HG02840 (cell line): ENCODE results near the gene CDON.
"Not testable (repeated sequence)": the region's sequence is repeated elsewhere in the genome, so short reads cannot be mapped to it uniquely, and the experiment has no call there.

Source experiments
- ATAC-seq: cut with Tn5 transposase; IDR thresholded peaks from one replicate; pipeline ENCODE4 v1.9.1; 2021; ENCODE audit warnings: mild to moderate bottlenecking, moderate library complexity, moderate number of reproducible peaks; ENCODE audit not compliant: unreplicated experiment, low FRiP score

Gene CDON

DNA sequence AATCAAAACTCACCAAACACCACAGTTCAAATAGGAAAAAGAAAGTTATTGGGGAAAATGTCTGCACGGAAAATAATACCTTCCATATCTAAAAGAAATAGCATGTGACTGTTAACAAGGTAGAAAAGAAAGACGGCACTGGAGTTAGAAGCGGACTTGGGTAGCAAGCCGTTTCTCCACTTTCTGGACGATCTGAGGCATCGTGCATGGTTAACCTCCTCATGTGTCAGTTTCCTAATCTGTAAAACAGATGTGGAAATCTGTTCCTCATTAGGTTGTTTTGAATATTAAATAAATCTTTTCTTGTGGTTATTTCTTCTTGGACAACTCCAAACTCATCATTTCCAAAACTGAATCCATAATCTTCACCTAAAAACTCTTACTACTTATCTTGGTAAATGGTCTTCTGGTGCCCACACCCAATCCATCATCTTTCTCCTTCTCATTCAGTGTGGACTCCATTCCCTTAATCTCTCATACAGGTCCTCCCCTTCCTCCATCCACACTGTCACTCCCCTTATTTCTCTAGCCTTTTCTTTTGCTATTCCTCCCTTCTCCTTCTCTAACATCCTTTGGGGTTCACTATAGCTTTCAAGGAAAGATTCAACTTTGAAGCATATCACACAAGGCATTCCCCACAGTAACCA, 63.3 kb downstream of the CDON start:
- ATAC-seq = no peak

DNA sequence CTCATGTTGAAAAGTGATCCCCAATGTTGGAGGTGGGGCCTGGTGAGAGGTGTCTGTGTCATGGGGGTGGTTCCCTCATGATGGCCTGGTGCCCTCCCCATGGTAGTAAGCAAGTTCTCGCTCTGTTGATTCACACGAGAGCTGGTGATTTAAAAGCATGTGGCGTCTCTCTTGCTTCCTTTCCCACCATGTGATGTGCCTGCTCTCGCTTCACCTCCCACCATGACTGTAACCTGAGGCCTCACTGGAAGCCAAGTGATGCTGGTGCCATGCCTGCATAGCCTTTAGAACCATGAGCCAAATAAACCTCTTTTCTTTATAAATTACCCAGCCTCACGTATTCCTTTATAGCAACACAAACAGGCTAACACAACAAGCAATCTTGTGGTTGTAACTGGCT, 64.4 kb downstream of the CDON start:
- ATAC-seq = no peak

DNA sequence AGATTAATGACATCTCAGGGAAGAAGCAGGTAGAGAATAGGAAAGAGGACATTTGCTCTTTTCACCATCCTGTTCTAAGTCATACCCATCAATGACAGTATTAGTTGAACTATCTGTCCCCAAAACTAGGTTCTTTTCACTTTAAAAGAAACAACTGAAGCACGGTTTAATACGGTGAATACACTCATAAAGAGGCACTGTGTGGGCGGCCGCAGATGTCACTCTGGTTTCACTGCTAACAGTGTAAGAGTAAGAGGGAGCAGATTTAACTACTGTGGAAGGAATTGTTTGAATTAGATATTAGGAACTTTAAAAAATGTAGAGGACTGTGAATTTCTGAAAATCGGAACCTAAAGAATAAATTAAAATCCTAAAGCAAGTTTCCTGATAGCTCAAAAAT, 67.4 kb downstream of the CDON start:
- no peak for ATAC-seq

DNA sequence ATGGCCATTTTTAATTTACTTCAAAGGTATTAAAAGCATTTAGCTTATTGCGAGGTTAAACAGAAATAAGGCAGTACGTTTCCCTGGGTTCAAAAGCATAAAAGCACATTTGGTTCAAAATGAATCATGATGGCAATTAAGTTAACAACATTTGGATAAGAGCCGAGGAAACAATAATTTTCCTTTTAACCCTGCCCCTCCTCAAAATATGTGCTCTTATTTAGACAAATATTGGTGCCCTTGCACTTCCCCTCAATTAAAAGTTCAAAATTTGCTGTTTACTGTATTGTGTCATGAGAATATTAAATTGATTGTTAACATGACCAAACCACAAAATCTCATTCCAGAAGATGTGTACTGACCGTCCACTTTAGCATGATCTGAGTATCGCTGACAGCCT, 68.2 kb downstream of the CDON start:
- no peak for ATAC-seq

DNA sequence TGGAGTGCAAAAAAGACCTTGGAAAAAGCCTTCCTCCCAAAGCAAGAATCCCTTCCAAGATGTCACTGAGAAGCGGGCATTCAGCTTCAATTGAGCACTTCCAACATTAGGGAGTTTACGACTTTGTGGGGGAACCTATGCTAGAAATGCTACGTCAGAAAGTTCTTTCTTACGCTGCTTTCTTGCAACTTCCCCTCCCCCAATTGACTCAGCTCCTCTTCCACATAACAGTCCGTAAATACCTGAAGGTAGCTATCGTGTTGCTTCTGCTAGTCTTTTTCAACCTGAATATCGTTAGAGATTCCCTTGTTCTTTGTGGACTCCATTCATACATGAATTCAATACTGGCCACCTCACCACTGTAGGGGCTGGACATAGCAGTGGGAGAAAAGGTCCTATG, 69.8 kb downstream of the CDON start:
- ATAC-seq = no peak

DNA sequence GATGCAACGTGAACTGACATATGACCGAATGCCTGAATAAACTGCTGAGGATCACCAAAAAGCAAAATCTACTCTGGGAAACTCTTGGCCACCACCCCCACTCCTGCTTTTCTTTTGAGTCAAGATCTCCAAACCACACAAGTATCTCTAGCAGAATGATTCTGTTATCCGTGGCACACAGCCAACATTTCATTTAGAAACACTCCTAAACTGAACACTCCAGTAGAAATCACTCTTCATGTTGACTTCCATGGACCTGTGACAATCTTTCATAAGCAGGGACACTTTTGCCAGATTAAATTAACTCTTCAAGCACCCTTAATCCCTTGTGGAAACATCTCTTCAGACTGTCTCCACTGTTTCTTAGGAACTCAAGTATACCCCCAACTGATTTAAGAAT, 72.4 kb downstream of the CDON start:
- no peak for ATAC-seq

DNA sequence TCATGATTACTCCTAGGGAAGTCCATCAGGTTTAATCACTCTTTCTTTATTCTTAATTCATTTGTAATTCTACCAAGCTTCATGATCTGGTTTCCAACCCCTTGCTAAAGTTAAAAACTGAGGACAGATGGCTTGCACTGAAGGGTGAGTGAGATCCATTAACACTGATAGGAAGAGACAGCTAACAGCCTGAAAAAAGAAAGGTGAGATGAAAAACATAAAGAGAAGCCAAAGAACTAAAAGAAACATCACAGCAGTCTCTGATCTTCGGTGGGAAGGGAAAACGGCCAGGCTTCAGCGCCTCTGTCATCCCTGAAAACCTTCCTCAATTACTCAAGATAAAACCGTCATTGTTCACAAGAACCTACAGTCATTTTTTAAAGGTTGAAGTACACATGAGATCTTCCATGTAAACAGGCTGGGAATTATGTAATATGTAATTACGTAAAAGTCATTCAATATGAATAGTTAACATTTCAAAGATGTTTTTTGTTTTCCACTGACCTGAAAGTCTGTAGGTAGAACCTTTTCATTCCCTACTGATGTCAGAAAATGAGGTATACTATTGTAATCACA, 75.5 kb downstream of the CDON start:
- ATAC-seq = no peak

DNA sequence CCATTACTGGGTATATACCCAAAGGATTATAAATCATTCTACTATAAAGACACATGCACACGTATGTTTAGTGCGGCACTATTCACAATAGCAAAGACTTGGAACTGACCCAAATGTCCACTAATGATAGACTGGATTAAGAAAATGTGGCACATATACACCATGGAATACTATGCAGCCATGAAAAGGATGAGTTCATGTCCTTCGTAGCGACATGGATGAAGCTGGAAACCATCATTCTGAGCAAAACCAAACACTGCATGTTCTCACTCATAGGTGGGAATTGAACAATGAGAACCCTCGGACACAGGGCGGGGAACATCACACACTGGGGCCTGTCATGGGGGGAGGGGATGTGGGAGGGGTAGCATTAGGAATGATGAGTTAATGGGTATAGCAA, 76.7 kb downstream of the CDON start:
- ATAC-seq = not testable (repeated sequence)

DNA sequence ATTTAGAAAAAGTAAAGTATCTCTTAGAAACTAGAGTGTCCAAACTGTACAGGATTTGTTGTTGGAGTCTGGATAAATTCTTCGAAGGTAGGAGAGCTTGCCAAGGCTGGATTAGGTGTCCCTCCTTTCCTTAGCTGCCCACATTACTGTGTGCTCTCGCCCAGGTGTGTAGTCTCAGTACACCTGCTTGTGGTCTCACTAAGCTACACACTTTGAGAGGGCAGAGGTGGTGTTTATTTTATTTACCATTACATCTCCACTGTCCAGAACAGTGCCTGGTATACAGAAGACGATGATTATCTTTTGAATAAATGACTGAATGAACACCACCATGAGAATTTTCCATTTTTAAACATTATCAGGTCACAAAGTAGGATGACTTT, 80.3 kb downstream of the CDON start:
- ATAC-seq = no peak

DNA sequence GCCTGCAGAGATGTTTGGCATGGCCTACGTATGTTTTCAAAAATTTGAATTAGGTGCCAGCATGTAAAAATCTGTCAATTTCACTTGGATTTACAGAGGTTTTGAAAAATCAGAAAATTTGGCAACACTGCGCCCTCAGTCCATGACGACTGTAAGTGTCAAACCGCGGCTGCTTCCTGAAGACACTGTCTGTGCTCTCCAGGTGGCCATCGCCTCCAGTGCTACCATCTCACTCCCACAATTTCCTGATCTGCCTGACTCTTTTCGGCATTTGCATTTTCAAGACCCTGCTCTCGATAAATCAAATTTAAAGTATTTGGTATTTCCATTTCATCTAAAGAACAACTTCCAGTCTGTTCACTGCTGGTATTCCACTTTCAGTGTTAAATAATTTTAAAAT, 82.2 kb downstream of the CDON start:
- ATAC-seq = no peak

DNA sequence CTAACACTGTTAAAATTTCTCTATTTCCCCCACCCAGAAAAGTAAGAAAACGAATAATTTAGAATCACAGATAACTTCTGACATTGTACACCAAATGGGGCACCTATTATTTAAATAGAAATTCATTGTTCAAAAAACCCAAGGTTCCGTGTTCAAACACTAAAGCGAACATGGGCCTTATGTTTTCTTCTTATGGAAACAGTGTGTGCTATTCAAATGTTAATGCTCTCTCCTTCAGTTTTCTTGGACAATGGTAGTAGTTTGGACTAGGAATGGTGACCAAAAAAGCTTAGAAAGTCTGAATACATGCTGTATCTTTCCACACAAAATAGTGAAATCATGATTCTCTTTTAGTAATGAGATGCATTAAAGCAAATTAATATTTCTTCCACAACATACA, 83.2 kb downstream of the CDON start:
- ATAC-seq = no peak

DNA sequence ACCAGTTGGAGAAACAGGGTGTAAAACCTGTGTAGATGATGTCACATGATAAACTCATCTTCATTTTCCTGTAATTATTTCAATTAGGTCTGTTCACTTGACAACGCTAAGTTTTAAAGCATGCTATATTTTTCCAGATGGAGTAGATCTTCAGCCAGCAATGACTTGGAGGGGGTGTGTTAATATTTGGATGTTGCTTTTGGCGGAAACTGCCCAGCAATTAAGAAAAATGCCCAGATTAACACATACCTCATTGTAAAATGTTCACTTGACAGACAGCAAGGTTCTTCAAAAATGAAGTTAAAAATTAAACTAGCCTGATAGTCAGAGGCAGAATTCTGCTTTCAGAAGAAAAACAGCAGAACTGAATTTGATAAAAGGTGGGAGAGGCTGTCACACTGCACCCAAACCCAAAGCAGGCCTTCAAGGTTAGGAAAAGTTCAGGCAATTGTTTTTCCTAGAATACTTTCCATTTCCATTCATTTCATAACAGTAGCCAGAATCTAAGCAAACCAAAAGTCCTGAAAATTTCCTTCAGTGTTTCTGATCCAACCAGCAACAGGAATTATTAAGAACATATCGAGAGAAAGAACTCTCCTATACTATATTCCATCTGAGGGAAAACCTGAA, 83.8 kb downstream of the CDON start:
- ATAC-seq = no peak

DNA sequence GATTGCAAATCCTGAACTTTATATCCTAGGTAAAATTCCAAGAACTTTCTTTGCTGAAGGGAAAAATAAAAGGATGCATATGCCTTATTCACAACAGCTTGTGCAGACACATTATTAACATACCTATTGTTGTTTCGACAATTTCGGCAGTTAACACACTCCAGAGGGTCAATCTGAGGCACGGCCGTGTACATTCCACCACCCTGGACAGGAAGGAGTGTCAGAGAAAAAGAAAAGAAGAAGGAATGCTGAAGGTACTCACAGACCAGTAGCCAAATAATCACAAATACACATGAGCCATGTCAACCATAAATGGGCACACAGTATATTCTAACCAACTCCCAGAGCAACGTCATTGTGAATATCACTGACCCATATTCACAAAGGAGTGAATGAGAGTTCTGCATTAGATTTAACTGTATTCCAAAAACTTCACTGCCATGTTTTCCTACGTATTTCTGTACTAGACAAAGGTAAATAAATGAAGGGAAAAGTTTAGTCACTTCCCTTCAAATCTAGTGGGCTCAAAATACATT, 84.4 kb downstream of the CDON start:
- no peak for ATAC-seq

DNA sequence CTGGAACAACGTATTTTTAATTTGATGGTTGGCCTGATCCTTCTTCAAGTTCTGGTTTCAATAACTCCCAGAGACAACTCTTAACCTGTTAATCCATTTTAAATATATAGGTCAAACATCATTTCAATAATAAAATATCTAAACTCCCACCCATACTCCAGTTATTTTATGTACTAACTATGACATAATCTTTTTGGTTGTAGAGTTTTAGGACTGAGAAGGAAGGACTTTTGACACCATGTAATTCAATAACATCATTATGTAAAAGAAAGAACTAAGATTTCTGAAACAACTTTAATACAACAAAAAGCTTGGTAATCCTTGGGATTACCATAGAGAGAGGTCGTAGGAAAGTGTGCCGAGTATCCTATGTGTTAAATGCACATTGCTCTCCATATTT, 85.3 kb downstream of the CDON start:
- no peak for ATAC-seq

DNA sequence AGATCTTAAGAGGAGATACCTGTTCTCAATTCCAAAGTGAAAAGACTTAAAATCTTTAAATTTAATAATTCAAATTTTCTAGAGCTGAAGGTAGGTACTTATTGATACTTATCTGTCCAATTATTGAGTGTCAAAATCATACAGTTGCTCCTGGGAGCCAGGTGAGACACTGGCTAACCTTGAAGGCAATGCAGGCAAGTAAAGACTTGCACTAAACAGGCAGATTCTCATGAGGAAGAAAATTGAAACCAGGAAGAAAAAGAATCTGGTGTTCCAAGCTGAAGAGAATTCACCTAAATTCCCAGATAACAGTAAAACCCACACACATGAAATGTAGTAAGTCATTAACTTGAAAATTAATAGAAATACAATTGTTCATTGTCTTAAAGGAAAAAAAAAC, 86.5 kb downstream of the CDON start:
- no peak for ATAC-seq

DNA sequence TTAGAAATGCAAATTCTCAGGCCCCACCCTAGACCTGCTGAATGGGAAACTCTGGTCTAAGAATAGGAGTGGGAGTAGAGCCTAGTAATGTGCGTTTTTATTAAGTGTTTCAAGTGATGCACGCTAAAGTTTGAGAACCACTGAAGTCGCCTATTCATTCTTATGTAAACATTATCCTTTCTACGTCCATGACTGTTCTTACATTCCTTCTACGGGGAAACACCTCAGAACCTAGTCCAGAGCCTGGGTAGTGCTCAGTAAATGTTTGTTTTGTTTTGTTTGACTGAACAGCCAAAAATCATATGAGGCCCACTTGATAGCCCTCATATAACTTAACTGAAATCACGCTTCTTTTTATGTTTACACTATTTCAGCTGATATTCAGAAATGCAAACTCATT, 87.0 kb downstream of the CDON start:
- ATAC-seq = no peak

DNA sequence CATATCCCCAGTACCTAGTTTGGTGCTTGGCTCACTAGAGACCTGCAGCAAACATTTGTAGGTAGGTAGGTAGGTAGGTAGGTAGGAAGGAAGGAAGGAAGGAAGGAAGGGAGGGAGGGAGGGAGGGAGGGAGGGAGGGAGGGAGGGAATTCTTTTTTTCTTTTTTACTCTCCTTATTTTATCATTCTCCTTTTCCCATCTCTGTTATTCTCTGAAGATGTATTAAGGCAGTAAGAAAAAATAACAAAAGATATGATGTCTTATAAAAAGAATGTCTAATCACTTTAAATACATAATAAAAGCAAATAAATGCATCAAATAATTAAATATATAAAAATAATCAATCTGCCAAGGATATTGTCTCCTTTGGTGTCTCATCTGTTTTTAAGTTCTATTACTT, 88.4 kb downstream of the CDON start:
- ATAC-seq = no peak

DNA sequence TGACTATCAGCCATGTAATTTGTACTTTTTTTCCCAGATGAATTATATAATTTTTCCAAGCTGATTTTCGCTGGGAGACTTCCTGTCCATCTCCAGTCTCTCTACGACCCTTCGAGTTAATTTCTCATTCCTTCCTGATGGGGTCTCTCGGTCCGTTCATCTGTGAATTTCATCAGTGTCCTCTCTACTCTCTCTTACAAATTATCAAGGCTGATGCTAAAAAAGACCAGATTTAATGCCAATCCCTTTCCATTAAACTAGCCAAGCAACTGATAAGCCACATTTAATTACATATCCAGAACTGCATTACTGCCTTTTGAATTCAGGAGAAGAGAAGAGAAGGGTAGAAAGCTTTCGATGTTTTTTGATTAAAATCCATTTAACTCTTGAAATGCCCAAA, 91.0 kb downstream of the CDON start:
- ATAC-seq = no peak

DNA sequence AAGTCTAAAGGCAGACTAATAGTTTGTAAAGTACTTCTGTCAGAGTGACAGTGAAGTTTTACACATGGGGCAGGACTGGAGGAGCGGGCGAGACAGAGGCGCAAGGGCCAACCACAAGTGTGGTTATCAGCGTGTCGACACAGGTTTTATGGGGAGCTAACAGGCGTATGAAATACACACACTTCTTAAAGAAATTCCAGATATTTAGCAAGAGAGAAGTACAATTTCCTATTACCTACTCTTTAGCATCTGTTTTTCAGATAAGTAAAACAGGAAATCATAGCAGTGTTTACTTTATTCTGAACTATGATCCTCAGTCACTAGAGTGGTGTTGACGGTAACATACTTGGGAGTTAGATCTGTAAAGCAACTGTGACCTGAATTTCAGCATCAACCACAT, 94.3 kb downstream of the CDON start:
- no peak for ATAC-seq

DNA sequence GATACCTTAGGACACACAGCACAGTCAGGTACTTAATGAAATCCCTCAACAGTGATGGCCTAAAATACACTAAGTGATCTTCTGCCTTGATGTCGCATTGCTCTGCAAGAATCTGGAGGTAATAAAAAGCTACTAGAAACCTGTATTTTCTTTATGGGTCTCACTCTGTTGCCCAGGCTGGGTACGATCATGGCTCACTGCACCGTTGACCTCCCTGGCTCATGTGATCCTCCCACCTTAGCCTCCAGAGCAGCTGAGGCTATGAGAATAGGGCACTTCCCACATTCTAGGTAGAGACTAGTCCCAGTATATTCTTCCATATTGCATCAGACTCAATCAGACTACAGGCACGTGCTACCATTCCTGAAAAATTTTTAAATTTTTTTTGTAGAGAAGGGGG, 95.2 kb downstream of the CDON start:
- ATAC-seq = no peak

DNA sequence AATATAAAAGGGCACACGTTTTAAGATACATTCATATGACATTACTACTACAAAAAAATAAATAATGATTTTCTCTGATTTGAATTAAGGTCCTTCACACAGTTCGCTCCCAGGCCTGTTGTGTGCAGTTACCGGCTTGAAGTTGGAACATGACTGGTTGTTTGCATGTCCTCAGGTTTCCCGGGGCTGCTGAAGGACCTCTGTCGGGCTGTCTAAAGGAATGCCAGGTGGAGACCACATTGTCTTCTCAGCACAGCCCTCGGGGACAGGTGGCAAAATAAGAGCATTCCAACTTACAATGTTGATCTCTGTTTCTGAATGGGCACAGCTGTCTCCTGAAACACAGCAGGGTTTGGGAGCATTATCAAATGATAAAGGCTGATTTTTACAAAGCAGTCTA, 101.9 kb downstream of the CDON start:
- no peak for ATAC-seq

DNA sequence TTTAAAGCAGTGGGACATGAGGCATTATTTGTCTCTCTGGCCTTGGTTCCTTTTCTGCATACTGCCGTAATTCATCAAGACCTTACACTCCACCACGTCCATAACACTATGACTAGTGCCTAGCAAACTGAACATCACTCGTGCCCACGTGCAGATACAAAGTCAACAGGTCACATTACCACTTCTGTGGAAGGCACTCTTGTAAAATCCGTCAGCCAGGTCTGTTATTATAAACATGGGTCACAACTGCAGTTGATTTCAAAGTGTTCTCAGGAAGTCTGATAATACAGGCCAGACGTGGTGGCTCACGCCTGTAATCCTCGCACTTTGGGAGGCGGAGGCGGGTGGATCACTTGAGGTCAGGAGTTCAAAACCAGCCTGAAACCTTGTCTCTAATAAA, 102.7 kb downstream of the CDON start:
- no peak for ATAC-seq
